WTC11 (cell line): ENCODE measurements around the gene LNX1. TPM values are rescaled to one million over a fixed set of nuclear protein-coding genes. Genes with fewer than 3 reads are reported as not detected.

Experiments used
- ATAC-seq: fragments of 200-7000 bp; cut with Tn5 transposase; 2 replicates; pipeline ENCODE4 v1.10.0; 2021; ENCODE audit warnings: mild to moderate bottlenecking, moderate library complexity
- CTCF ChIA-PET: fragments of 300-600 bp; sonication (Branson Sonifier 250); formaldehyde crosslinking; loops from one replicate; lab custom pipeline; 2021; ENCODE audit warnings: antibody characterized with exemption; lab: Charles Lee
- POLR2A ChIA-PET: fragments of 350-600 bp; sonication (Branson Sonifier 250); formaldehyde crosslinking; loops from one replicate; lab custom pipeline; 2021; ENCODE audit warnings: antibody characterized with exemption; lab: Charles Lee
- DNase-seq: peaks from one replicate; pipeline ENCODE4 v3.0.0; 2021; ENCODE audit warnings: low spot score
- H3K27ac Mint-ChIP-seq: 2 replicates; pipeline ENCODE4 v1.8.0; 2021; ENCODE audit warnings: mixed read lengths
- H3K27me3 Mint-ChIP-seq: 2 replicates; pipeline ENCODE4 v1.8.0; 2021; ENCODE audit warnings: low read depth, mild to moderate bottlenecking, moderate library complexity, mixed read lengths
- H3K36me3 Mint-ChIP-seq: 2 replicates; pipeline ENCODE4 v1.8.0; 2021; ENCODE audit warnings: mixed read lengths
- H3K4me1 Mint-ChIP-seq: 2 replicates; pipeline ENCODE4 v1.8.0; 2022; ENCODE audit warnings: mixed read lengths
- H3K4me3 Mint-ChIP-seq: 2 replicates; pipeline ENCODE4 v1.8.0; 2021; ENCODE audit warnings: mild to moderate bottlenecking, moderate library complexity, mixed read lengths
- H3K9me3 Mint-ChIP-seq: 2 replicates; pipeline ENCODE4 v1.8.0; 2021; ENCODE audit warnings: mixed read lengths
- AR ChIP-seq: fragments of 250-450 bp; sonication (Bioruptor Pico); IDR thresholded peaks from 2 replicates; pipeline ENCODE4 v1.9.0; 2021; ENCODE audit warnings: mild to moderate bottlenecking
- ATF2 ChIP-seq: sonication (generic); formaldehyde crosslinking; IDR thresholded peaks from 2 replicates; pipeline ENCODE4 v1.8.1; 2022; ENCODE audit warnings: low read depth, missing genetic modification reagents, borderline replicate concordance
- CDX4 ChIP-seq: fragments of 250-450 bp; sonication (Bioruptor Pico); IDR thresholded peaks from 2 replicates; pipeline ENCODE4 v1.9.0; 2021; ENCODE audit warnings: moderate library complexity, mild to moderate bottlenecking, inconsistent platforms, borderline replicate concordance
- E2F4 ChIP-seq: sonication (generic); formaldehyde crosslinking; IDR thresholded peaks from 2 replicates; pipeline ENCODE4 v1.8.1; 2022; ENCODE audit warnings: low read depth, mild to moderate bottlenecking, moderate library complexity, missing genetic modification reagents, borderline replicate concordance
- ERG ChIP-seq: fragments of 250-450 bp; sonication (Bioruptor Pico); IDR thresholded peaks from 2 replicates; pipeline ENCODE4 v1.8.0; 2021; ENCODE audit warnings: mild to moderate bottlenecking
- FOXP4 ChIP-seq: sonication (generic); formaldehyde crosslinking; IDR thresholded peaks from 2 replicates; pipeline ENCODE4 v1.8.0; 2022; ENCODE audit warnings: mild to moderate bottlenecking, missing genetic modification reagents
- JAZF1 ChIP-seq: fragments of 250-450 bp; sonication (Bioruptor Pico); IDR thresholded peaks from 2 replicates; pipeline ENCODE4 v1.9.0; 2021; ENCODE audit warnings: moderate library complexity, mild to moderate bottlenecking, inconsistent platforms
- JUN ChIP-seq: sonication (generic); formaldehyde crosslinking; IDR thresholded peaks from 2 replicates; pipeline ENCODE4 v1.8.0; 2023; ENCODE audit warnings: mild to moderate bottlenecking, missing genetic modification reagents
- MAX ChIP-seq: sonication (generic); formaldehyde crosslinking; IDR thresholded peaks from 2 replicates; pipeline ENCODE4 v1.8.0; 2022; ENCODE audit warnings: mild to moderate bottlenecking, missing genetic modification reagents
- OVOL2 ChIP-seq: fragments of 250-450 bp; sonication (Bioruptor Pico); IDR thresholded peaks from 2 replicates; pipeline ENCODE4 v1.9.0; 2021; ENCODE audit warnings: mild to moderate bottlenecking, borderline replicate concordance
- SMAD3 ChIP-seq: sonication (generic); formaldehyde crosslinking; IDR thresholded peaks from 2 replicates; pipeline ENCODE4 v1.8.0; 2022; ENCODE audit warnings: missing genetic modification reagents, mild to moderate bottlenecking, borderline replicate concordance
- TCF7 ChIP-seq: sonication (generic); formaldehyde crosslinking; IDR thresholded peaks from 2 replicates; pipeline ENCODE4 v1.8.0; 2022; ENCODE audit warnings: mild to moderate bottlenecking, low read depth, missing genetic modification reagents, moderate library complexity
- USF2 ChIP-seq: sonication (generic); formaldehyde crosslinking; IDR thresholded peaks from 2 replicates; pipeline ENCODE4 v1.8.1; 2023; ENCODE audit warnings: mild to moderate bottlenecking, missing genetic modification reagents, moderate library complexity
- ZNF121 ChIP-seq: sonication (generic); formaldehyde crosslinking; IDR thresholded peaks from 2 replicates; pipeline ENCODE4 v1.8.0; 2023; ENCODE audit warnings: missing genetic modification reagents
- total RNA-seq: library from RNA; stranded (reverse); gene quantifications from 3 replicates; pipeline ENCODE4 v1.2.3, GENCODE V29; 2021

The LNX1 gene
- total RNA-seq, 1 experiment from 2014 or later: 5.9 TPM

GRCh38 chr4:53485658-53486040 is 105.6 kb downstream of the LNX1 start:
- ATAC-seq (no peak), DNase-seq (no peak)
- peaks cover 17% of the 10 kb centered on the region for H3K4me1 Mint-ChIP-seq
- TF ChIP-seq ATF2 (CRISPR knock-in tag) (no peak), ZNF121 (CRISPR knock-in tag) (no peak), E2F4 (no peak), JAZF1 (CRISPR knock-in tag) (no peak), JUN (CRISPR knock-in tag) (no peak), TCF7 (CRISPR knock-in tag) (no peak), CDX4 (CRISPR knock-in tag) (no peak), OVOL2 (CRISPR knock-in tag) (no peak), FOXP4 (CRISPR knock-in tag) (no peak), USF2 (CRISPR knock-in tag) (no peak), MAX (CRISPR knock-in tag) (no peak), SMAD3 (CRISPR knock-in tag) (no peak), ERG (no peak), AR (no peak)
- ChIA-PET POLR2A (interaction anchor here (0.6 to 1.4 kb wide), 2 partner anchors 9 to 18 kb away, joined by 3 to 4 read pairs; no protein-coding TSS in a partner anchor), CTCF (interaction anchor here (1.4 to 2.1 kb wide), 3 partner anchors 9 to 747 kb away, joined by 3 to 4 read pairs (median 4); no protein-coding TSS in a partner anchor)
- H3K27ac Mint-ChIP-seq: no peak overlapping the region
- no peak overlapping the region for H3K4me3 Mint-ChIP-seq
- H3K36me3 Mint-ChIP-seq: no peaks in the 10 kb centered on the region
- peaks cover 5% of the 10 kb centered on the region; the same call in 1 of the 2 replicates for H3K9me3 Mint-ChIP-seq
- no peaks in the 10 kb centered on the region for H3K27me3 Mint-ChIP-seq
